SKM-1 treated with dmso at 0.1 percent for 144 hours (cell line): ENCODE measurements around the gene CES2.
"Not testable (repeated sequence)": the region's sequence is repeated elsewhere in the genome, so short reads cannot be mapped to it uniquely, and the experiment has no call there.

ENCODE experiments used
- DNase-seq: peaks from one replicate; lab custom pipeline; 2025; ENCODE audit not compliant: unreplicated experiment; lab: John Stamatoyannopoulos, UW

The CES2 gene

GRCh38 chr16:66952430-66953110 is 17.3 kb downstream of the CES2 start:
- DNase-seq = no peak

- no peak for DNase-seq
Measured at GRCh38 chr16:66953462-66954096, 18.3 kb downstream of the CES2 start.

GRCh38 chr16:66954097-66954659 is 18.9 kb downstream of the CES2 start:
- DNase-seq = peak; percentile 64

- DNase-seq = not testable (repeated sequence)
Measured at GRCh38 chr16:66955363-66956153, 20.2 kb downstream of the CES2 start.

GRCh38 chr16:66956154-66956457 is 20.8 kb downstream of the CES2 start:
- not testable (repeated sequence) for DNase-seq

- DNase-seq = no peak
Measured at GRCh38 chr16:66958857-66959703, 23.8 kb downstream of the CES2 start.

- DNase-seq = peak; percentile 50
Measured at GRCh38 chr16:66959704-66960161, 24.4 kb downstream of the CES2 start.

- no peak for DNase-seq
Measured at GRCh38 chr16:66960270-66960669, 25.0 kb downstream of the CES2 start.

GRCh38 chr16:66961065-66961744 is 25.9 kb downstream of the CES2 start, which contains the start of gene CES3:
CES3 (plus strand) TSS chr16:66961266; CDS start chr16:66961308, 42 bp downstream.
- DNase-seq = peak; percentile 82

GRCh38 chr16:66961914-66962313 is 26.6 kb downstream of the CES2 start:
- no peak for DNase-seq

- DNase-seq = no peak
Measured at GRCh38 chr16:66964049-66964448, 28.7 kb downstream of the CES2 start.

- no peak for DNase-seq
Measured at GRCh38 chr16:66968847-66969246, 33.5 kb downstream of the CES2 start.

- no peak for DNase-seq
Measured at GRCh38 chr16:66970775-66971720, 35.7 kb downstream of the CES2 start.

GRCh38 chr16:66972983-66973382 is 37.7 kb downstream of the CES2 start:
- no peak for DNase-seq

GRCh38 chr16:66973716-66974115 is 38.4 kb downstream of the CES2 start:
- DNase-seq = no peak

GRCh38 chr16:66974156-66974931 is 39.0 kb downstream of the CES2 start:
- not testable (repeated sequence) for DNase-seq

- not testable (repeated sequence) for DNase-seq
Measured at GRCh38 chr16:66974932-66975246, 39.6 kb downstream of the CES2 start.

- no peak for DNase-seq
Measured at GRCh38 chr16:66975302-66975893, 40.1 kb downstream of the CES2 start.
